AG04450 (cell line): ENCODE measurements around the gene AFF3. TPM values are rescaled to one million over a fixed set of nuclear protein-coding genes. Genes with fewer than 3 reads are reported as not detected.

Experiments used
- CTCF ChIA-PET: fragments of 300-600, 350-600 bp; formaldehyde crosslinking; extraction: SDS; loops from one replicate; lab custom pipeline; 2022; ENCODE audit warnings: antibody characterized with exemption, inconsistent platforms; lab: Charles Lee
- POLR2A ChIA-PET: fragments of 350-600 bp; formaldehyde crosslinking; extraction: SDS; loops from one replicate; lab custom pipeline; 2021; ENCODE audit warnings: antibody characterized with exemption, inconsistent platforms; lab: Yijun Ruan, JAX
- DNase-seq: peaks from one replicate; pipeline ENCODE4 v3.0.0-alpha.2; 2011; ENCODE audit warnings: low read depth, low spot score
- H3K27ac ChIP-seq: one replicate; pipeline ENCODE4 v1.5.1; 2012; ENCODE audit warnings: low read depth, low read length, control low read depth
- H3K27me3 ChIP-seq: one replicate; pipeline ENCODE4 v1.6.0; 2012; ENCODE audit warnings: low read length; ENCODE audit not compliant: control insufficient read depth, insufficient read depth
- H3K4me3 ChIP-seq: 2 replicates; pipeline ENCODE4 v1.5.1; 2011; ENCODE audit warnings: mild to moderate bottlenecking, low read depth, low read length, control low read depth
- H3K9me3 ChIP-seq: 2 replicates; pipeline ENCODE4 v1.5.1; 2012; ENCODE audit warnings: low read length; ENCODE audit not compliant: control insufficient read depth, insufficient read depth
- CTCF ChIP-seq: IDR thresholded peaks from 2 replicates; pipeline ENCODE4 v1.5.1; 2011; ENCODE audit warnings: low read depth, low read length, control low read depth, inconsistent platforms
- polyA plus RNA-seq: library from polyadenylated mRNA; depleted of rRNA; stranded (reverse); fragments of >200 nt; gene quantifications from 2 replicates; pipeline ENCODE4 v1.2.3, GENCODE V29; 2011

The AFF3 gene
- polyA plus RNA-seq, 1 experiment: 17.9 TPM

GRCh38 chr2:100185516-100185915, 43.1 kb upstream of the AFF3 start:
- Histone ChIP-seq H3K27ac (no peak overlapping the region), H3K9me3 (no peaks in the 10 kb centered on the region), H3K4me3 (no peak overlapping the region), H3K27me3 (peaks cover 6% of the 10 kb centered on the region)
- TF ChIP-seq CTCF: no peak
- DNase-seq: no peak
- ChIA-PET CTCF (interaction anchor here (0.5 kb wide), 1 partner anchor 8 kb away, joined by 7 read pairs; no protein-coding TSS in a partner anchor), POLR2A (no interaction called here)

- ChIA-PET CTCF (interaction anchor here (0.9 kb wide), 1 partner anchor 75 kb away, joined by 3 read pairs; no protein-coding TSS in a partner anchor), POLR2A (no interaction called here)
- Histone ChIP-seq H3K4me3 (no peak overlapping the region), H3K27ac (no peak overlapping the region), H3K9me3 (no peaks in the 10 kb centered on the region), H3K27me3 (peaks cover 6% of the 10 kb centered on the region)
- no peak for DNase-seq
- no peak for TF ChIP-seq CTCF
These were observed 42.7 kb upstream of the AFF3 start for GRCh38 chr2:100185105-100185504.

GRCh38 chr2:100184055-100184737, 41.8 kb upstream of the AFF3 start:
- DNase-seq: no peak
- Histone ChIP-seq H3K4me3 (no peak overlapping the region), H3K27me3 (peaks cover 6% of the 10 kb centered on the region), H3K27ac (no peak overlapping the region), H3K9me3 (no peaks in the 10 kb centered on the region)
- POLR2A ChIA-PET: no interaction called here
- CTCF ChIA-PET: interaction anchor here (0.9 kb wide), 1 partner anchor 76 kb away, joined by 3 read pairs; no protein-coding TSS in a partner anchor
- no peak for TF ChIP-seq CTCF

- TF ChIP-seq CTCF: no peak
- no peak overlapping the region for H3K27ac ChIP-seq
- CTCF ChIA-PET: no interaction called here
- POLR2A ChIA-PET: no interaction called here
- H3K4me3 ChIP-seq: no peak overlapping the region
- no peak for DNase-seq
- H3K27me3 ChIP-seq: peaks cover 3% of the 10 kb centered on the region
- no peaks in the 10 kb centered on the region for H3K9me3 ChIP-seq
These were observed 40.3 kb upstream of the AFF3 start for GRCh38 chr2:100182494-100183361.

- H3K27me3 ChIP-seq: peaks cover 3% of the 10 kb centered on the region
- H3K4me3 ChIP-seq: no peak overlapping the region
- DNase-seq: no peak
- ChIA-PET POLR2A (no interaction called here), CTCF (no interaction called here)
- H3K9me3 ChIP-seq: no peaks in the 10 kb centered on the region
- H3K27ac ChIP-seq: no peak overlapping the region
- no peak for TF ChIP-seq CTCF
These were observed 38.1 kb upstream of the AFF3 start for GRCh38 chr2:100180503-100180902.
